Effector memory CD8-positive, alpha-beta T cell (primary cell): ENCODE measurements around the gene ITFG2.

ENCODE experiments used
- ATAC-seq: fragments of 150-1000 bp; cut with Tn5 transposase; replicated peaks from 2 replicates; pipeline ENCODE4 v1.10.0; 2021; ENCODE audit warnings: mild to moderate bottlenecking, moderate library complexity
- DNase-seq, 3 experiments: peaks; one replicate each; pipeline ENCODE4 v3.0.0; 2021
- H3K27ac Mint-ChIP-seq, 2 donors: one replicate each; pipeline ENCODE4 v1.8.0; 2022; ENCODE audit warnings: mild to moderate bottlenecking in 2 of 2, mixed read lengths in 2 of 2, moderate library complexity in 2 of 2
- H3K27me3 Mint-ChIP-seq, 2 donors: one replicate each; pipeline ENCODE4 v1.8.0; 2022; ENCODE audit warnings: mixed read lengths in 2 of 2
- H3K36me3 Mint-ChIP-seq: one replicate; pipeline ENCODE4 v1.8.0; 2022; ENCODE audit warnings: mild to moderate bottlenecking, moderate library complexity, mixed read lengths; ENCODE audit not compliant: insufficient read depth
- H3K4me1 Mint-ChIP-seq, 2 donors: one replicate each; pipeline ENCODE4 v1.8.0; 2022; ENCODE audit warnings: low read depth in 2 of 2, mixed read lengths in 2 of 2
- H3K4me3 Mint-ChIP-seq, 2 donors: one replicate each; pipeline ENCODE4 v1.8.0; 2022; ENCODE audit warnings: mild to moderate bottlenecking in 2 of 2, mixed read lengths in 2 of 2, moderate library complexity in 2 of 2
- H3K9me3 Mint-ChIP-seq, 2 donors: one replicate each; pipeline ENCODE4 v1.8.0; 2022; ENCODE audit warnings: mixed read lengths in 2 of 2

Gene ITFG2

DNA sequence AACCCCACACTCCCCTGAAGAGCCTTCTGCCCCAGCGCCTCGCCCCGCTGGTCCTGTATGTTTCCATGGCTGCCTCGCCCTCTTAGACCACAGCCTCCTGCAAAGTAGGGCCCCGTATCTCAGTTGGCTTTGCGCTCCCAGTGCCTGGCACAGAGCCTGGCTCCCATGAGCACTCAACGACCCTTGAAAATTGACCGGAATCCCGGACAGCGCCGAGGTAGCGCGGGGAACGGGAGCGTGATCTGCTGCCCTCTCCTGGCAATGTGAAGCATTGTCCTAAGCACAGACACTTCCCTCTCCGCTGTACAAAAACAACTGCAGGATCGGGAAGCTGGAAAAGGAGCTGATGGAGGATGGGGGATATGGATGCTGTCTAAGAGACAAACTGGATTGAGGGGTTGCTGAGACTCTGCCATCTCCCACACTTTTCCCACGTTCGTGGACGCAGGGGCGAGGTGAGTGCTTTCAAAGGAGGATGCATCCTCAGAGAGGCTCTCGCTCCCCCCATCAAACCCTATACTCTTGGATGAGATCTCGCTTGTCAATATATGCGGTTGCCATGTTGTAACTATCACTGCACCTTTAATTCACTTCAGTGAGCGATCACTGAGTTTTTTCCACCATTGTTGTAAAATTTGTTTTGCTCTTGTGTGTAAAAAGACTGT lies 28.4 kb upstream of the ITFG2 start:
- DNase-seq (peak; percentile 42 to 51 (median 43)), ATAC-seq (peak; percentile 90)
- Mint-ChIP-seq H3K4me1 (peaks cover 10 to 13% of the 10 kb centered on the region in 2 donors), H3K27ac (peak overlapping the region in 1 of 2 donors; percentile 16), H3K9me3 (no peaks in the 10 kb centered on the region), H3K27me3 (peaks cover 20 to 44% of the 10 kb centered on the region in 2 donors), H3K4me3 (peak overlapping the region; percentile 65 to 79), H3K36me3 (peaks cover 4% of the 10 kb centered on the region)

DNA sequence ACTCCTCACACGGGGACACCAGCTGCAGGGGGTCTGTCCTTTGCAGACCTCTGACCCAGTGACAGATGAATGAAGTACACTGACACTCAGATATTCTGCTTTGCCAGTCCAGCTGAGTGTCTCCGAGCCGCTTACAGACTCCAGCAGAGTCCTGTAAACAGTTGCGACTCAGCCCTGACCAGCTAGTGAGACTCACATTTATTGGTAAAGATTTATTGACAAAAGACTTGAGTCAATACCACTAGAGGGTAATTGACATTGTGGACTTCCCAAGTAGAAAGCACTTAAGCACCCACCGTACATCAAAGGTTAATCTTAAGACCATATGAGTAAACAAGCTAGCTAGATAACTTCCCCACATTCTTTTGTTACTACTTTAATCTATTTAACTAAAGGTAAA lies 27.5 kb upstream of the ITFG2 start:
- no peak for DNase-seq
- no peak for ATAC-seq
- no peak overlapping the region for H3K4me3 Mint-ChIP-seq
- H3K36me3 Mint-ChIP-seq: no peaks in the 10 kb centered on the region
- H3K4me1 Mint-ChIP-seq: peaks cover 10 to 13% of the 10 kb centered on the region in 2 donors
- no peaks in the 10 kb centered on the region for H3K9me3 Mint-ChIP-seq
- H3K27me3 Mint-ChIP-seq: peaks cover 20 to 39% of the 10 kb centered on the region in 2 donors
- no peak overlapping the region for H3K27ac Mint-ChIP-seq

DNA sequence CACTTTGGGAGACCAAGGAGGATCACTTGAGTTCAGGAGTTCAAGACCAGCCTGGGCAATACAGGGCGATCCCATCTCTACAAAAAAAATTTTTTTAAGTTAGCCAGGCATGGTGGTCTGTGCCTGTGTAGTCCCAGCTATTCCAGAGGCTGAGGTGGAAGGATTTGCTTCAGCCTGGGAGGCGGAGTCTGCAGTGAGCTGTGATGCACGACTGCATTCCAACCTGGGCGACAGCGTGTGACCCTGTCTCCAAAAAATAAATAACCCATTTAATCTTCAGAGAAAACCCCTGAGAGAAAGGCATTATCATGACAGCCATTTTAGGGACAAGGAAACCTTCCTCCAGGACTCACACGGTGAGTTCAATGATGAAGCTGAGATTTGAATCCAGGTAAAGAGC lies 21.4 kb upstream of the ITFG2 start:
- Mint-ChIP-seq H3K9me3 (no peaks in the 10 kb centered on the region), H3K4me1 (peaks cover 3 to 5% of the 10 kb centered on the region in 2 donors), H3K4me3 (no peak overlapping the region), H3K36me3 (peaks cover 8% of the 10 kb centered on the region), H3K27me3 (no peaks in the 10 kb centered on the region), H3K27ac (no peak overlapping the region)
- no peak for ATAC-seq
- DNase-seq: no peak

DNA sequence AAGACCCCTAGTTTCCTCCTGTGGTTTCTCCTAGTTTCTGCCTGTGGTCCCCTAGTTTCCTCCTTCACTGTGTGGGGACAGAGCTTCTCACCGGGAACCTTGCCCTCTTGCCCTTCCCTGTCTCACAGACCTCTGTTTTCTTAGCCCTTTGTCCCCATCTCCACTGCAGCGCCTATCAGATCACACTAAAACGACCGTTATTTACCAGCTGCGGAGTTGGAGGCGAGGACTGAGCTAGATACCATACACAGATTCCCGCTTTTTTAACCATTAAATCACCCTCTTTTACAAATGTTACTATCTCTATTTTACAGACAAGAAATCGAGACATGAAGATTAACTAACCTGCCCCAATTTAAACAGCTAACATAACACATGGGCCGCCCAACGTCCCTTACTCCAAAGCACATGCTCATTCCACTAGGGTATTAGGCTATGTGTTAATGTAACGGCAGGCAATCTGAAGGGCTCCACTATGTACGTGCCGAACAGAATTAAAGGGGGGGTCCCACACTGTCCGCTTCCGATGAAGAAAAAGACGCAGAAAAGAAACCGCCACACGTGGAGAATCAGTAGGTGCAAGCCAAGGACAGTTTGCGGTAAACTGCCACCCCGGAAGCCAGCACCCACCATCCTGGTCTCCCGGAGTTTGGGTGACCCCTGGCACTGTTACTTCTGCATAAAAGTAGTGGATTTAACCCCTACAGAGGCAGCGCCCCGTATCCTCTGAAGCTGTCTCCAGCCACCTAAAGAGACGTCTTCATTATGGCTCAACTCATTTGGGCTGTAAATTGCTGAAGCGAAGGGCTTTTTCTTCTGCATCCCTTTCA lies 19.6 kb upstream of the ITFG2 start:
- Mint-ChIP-seq H3K4me1 (peaks cover 14 to 15% of the 10 kb centered on the region in 2 donors), H3K9me3 (no peaks in the 10 kb centered on the region), H3K27ac (peak overlapping the region in 1 of 2 donors; percentile 46), H3K4me3 (peak overlapping the region; percentile 74 to 81), H3K27me3 (no peaks in the 10 kb centered on the region), H3K36me3 (peaks cover 18% of the 10 kb centered on the region)
- DNase-seq (no peak), ATAC-seq (no peak)

DNA sequence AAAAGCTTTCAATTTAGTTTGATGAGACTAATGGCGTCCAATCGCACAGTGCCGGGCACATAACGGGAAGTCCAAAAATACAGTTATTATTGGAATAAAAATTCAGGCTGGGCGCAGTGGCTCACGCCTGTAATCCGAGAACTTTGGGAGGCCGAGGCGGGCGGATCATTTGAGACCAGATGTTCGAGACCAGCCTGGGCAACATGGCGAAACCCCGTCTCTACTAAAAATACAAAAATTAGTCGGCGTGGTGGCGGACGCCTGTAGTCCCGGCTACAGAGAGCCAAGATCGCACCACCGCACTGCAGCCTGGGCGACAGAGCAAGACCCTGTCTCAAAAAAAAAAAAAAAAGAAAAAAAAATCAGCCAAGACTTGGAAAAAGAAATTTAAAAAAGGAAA lies 18.9 kb upstream of the ITFG2 start:
- H3K36me3 Mint-ChIP-seq: peaks cover 21% of the 10 kb centered on the region
- peak overlapping the region; percentile 74 to 81 for H3K4me3 Mint-ChIP-seq
- H3K4me1 Mint-ChIP-seq: peaks cover 14 to 18% of the 10 kb centered on the region in 2 donors
- DNase-seq: no peak
- no peaks in the 10 kb centered on the region for H3K9me3 Mint-ChIP-seq
- H3K27ac Mint-ChIP-seq: peak overlapping the region; percentile 46 to 73
- no peaks in the 10 kb centered on the region for H3K27me3 Mint-ChIP-seq
- no peak for ATAC-seq

DNA sequence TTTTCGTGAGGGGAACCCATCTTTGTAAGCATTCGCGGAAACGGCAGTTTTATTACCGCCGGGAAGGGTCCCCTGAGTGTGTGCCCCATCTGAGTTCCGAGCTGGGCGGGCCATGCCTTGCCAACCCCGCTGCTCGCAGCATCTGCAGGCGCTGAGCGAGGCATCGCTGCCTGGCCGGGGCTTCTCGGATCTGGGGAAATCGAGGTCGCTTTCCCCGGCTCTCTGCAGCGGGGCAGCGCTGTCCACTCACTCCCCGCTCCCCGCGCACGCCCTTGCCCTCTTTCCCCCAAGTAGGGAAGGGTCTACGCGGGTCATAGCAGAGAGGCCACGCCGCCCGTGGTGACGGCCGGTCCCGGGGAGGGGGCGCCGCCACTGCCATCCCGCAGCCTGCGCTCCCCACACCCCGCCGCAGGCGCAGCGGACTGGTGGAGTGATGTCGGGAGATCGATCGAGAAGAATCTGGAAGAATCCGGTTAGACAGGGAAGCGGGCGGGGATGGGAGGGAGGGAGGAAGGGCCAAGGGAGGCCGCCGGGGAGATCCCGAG lies 18.2 kb upstream of the ITFG2 start:
- H3K4me1 Mint-ChIP-seq: peaks cover 14 to 19% of the 10 kb centered on the region in 2 donors
- H3K27ac Mint-ChIP-seq: peak overlapping the region; percentile 55 to 73
- H3K27me3 Mint-ChIP-seq: no peaks in the 10 kb centered on the region
- H3K36me3 Mint-ChIP-seq: peaks cover 24% of the 10 kb centered on the region
- H3K9me3 Mint-ChIP-seq: no peaks in the 10 kb centered on the region
- peak overlapping the region; percentile 74 to 81 for H3K4me3 Mint-ChIP-seq
- peak in 1 of 3 experiments; percentile 17 for DNase-seq
- peak; percentile 4 for ATAC-seq

DNA sequence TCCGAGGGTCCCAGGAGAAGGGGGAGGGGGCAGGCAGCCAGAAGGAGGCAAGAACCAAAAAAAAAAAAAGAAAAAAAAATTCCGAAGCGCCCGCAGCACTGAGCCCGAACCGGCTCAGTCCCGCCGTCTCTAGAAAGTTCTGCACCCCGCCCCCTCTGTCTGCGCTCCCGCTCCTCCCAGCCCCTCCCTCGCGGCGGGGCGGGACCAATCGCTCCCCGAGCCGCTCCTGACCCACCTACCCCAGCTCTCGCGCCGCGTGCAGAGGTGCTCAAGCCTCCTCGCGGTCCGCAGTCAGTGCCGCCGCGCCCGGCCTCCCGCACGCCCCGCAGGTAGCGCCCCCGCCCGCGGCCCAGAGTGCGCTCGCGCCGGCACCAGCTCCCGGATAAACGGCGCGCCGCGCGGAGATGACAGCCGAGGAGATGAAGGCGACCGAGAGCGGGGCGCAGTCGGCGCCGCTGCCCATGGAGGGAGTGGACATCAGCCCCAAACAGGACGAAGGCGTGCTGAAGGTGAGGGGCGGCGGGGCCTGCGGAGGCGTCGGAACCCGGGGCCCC lies 17.7 kb upstream of the ITFG2 start, which contains the start of gene FKBP4:
Gene FKBP4 (plus strand): TSS at position 235 of the 554 bp plus-strand sequence. CDS start 170 bp downstream, at position 405.
- peaks cover 29% of the 10 kb centered on the region for H3K36me3 Mint-ChIP-seq
- peak within 1 kb of the TSS; percentile 86 to 88 for H3K4me3 Mint-ChIP-seq
- peaks cover 14 to 19% of the 10 kb centered on the region in 2 donors for H3K4me1 Mint-ChIP-seq
- ATAC-seq (peak; percentile 91), DNase-seq (peak; percentile 80 to 85 (median 84))
- H3K27ac Mint-ChIP-seq: peak within 1 kb of the TSS; percentile 55 to 73
- H3K27me3 Mint-ChIP-seq: no peaks in the 10 kb centered on the region
- no peaks in the 10 kb centered on the region for H3K9me3 Mint-ChIP-seq

DNA sequence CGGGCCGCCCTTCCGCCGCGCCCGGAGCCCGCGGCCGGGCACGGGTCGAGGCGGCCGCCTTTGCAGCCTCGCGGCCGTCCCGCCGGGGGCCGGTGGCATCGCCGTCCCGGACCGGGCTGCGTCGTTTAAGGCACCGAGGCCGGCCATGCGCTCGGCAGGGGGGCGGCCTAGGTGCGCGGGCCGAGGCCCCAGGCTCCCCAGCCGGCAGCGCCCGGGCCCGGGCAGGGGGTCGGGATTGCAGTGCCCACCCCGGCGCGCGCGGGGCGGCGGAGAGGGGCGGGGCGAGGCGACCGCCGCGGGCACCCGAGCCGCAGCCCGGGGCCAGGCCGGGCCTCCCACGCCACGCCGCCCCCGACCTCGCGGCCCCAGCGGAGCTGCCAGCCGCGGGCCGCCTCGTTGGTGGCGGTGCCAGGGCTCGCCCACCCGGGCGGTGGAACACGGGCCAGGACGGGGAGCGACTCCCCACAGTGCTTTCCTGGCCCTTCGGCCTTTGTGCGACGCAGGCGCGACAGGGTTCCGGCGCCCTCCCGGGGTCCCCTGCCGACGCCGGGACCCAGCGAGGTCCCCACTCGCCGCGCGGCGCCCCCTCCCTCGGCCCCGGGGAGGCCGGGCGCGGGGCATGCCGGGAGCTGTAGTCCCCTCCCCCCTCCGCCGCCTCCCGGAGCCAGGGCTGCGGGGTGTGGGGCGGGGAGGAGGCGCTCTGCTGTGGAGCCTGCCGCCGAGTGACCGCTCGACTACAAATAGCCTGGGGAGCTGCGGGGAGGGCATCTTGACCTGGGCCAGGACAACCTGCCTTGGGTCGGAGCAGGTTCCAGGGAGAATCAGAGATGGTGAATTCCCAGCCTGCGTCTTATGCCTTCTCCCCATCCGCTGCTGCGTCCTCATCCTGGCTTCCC lies 16.9 kb upstream of the ITFG2 start:
- peak overlapping the region; percentile 86 to 88 for H3K4me3 Mint-ChIP-seq
- H3K4me1 Mint-ChIP-seq: peaks cover 14 to 19% of the 10 kb centered on the region in 2 donors
- ATAC-seq (peak; percentile 65), DNase-seq (peak; percentile 58 to 66 (median 65))
- peaks cover 36% of the 10 kb centered on the region for H3K36me3 Mint-ChIP-seq
- no peaks in the 10 kb centered on the region for H3K27me3 Mint-ChIP-seq
- peak overlapping the region; percentile 87 to 91 for H3K27ac Mint-ChIP-seq
- no peaks in the 10 kb centered on the region for H3K9me3 Mint-ChIP-seq

DNA sequence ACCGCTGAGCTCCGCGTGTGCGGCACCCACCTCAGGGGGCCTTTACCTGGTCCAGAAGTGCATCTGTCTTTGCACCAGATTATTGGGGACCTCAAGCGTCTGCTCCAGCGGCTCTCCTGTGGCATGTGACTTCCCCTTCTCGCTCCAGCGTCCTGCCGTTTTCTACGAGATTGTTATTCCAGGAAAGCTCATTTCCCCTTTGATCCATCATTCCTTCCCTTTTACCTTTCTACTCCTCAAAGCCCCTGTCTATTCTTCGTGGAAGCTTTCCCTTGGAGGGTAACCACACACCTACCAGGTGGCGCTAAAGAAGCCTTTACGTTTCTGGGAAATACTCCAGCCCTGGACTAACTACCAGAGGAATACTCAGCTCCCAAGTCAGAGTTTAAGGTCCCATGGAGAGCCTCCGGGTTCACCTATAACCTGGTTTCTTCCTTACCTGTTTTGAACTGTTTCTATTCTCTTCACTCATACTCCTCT lies 16.2 kb upstream of the ITFG2 start:
- ATAC-seq (no peak), DNase-seq (no peak)
- H3K4me1 Mint-ChIP-seq: peaks cover 14 to 19% of the 10 kb centered on the region in 2 donors
- H3K36me3 Mint-ChIP-seq: peaks cover 40% of the 10 kb centered on the region
- H3K27ac Mint-ChIP-seq: peak overlapping the region; percentile 87 to 91
- H3K27me3 Mint-ChIP-seq: no peaks in the 10 kb centered on the region
- H3K4me3 Mint-ChIP-seq: peak overlapping the region; percentile 86 to 88
- H3K9me3 Mint-ChIP-seq: no peaks in the 10 kb centered on the region

DNA sequence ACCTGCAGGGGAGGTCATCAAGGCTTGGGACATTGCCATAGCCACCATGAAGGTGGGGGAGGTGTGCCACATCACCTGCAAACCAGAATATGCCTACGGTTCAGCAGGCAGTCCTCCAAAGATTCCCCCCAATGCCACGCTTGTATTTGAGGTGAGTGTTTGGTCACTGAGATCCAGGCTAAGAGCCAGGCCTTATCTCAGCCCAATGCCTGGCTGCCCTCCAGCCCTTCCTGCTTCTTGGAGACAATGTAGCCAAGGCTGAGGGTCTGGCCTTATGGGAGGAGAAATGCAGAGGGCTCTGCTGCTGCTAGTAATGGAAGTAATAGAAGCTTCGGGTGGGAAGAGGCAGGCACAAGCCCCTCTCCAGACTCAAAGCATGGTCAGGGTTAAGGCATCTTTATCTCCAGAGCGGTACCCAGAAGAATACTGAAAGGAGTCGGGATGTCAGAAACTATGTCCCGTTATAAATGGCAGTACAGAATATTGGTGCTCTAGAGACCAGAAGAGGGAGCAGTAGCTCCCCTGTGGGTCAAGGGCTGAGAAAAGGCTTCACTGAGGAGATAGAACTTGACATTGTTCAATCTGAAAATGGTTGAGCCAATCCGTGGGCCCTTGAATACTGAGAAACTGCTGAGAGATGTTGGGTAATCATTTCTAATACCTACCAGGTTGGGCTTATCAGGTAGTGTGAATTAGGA lies 14.6 kb upstream of the ITFG2 start:
- peak overlapping the region; percentile 86 to 88 for H3K4me3 Mint-ChIP-seq
- H3K4me1 Mint-ChIP-seq: peaks cover 13 to 18% of the 10 kb centered on the region in 2 donors
- H3K27ac Mint-ChIP-seq: no peak overlapping the region
- peaks cover 56% of the 10 kb centered on the region for H3K36me3 Mint-ChIP-seq
- no peaks in the 10 kb centered on the region for H3K27me3 Mint-ChIP-seq
- ATAC-seq (no peak), DNase-seq (no peak)
- H3K9me3 Mint-ChIP-seq: no peaks in the 10 kb centered on the region

DNA sequence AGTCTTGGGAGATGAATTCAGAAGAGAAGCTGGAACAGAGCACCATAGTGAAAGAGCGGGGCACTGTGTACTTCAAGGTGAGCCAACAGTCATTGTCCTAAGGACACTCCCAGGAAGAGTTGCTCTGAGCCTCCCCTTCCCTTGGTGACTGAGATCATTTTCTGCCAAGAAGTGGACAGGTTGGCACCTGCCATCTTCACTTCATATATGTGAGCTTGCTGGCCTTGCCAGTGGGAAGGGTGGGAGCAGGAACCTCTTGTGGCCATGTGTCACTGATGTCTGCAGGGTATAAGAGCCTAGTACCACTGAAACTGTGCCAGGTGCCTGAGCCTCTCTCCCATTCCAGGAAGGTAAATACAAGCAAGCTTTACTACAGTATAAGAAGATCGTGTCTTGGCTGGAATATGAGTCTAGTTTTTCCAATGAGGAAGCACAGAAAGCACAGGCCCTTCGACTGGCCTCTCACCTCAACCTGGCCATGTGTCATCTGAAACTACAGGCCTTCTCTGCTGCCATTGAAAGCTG lies 12.4 kb upstream of the ITFG2 start:
- Mint-ChIP-seq H3K27ac (peak overlapping the region in 1 of 2 donors; percentile 41), H3K36me3 (peaks cover 60% of the 10 kb centered on the region), H3K4me3 (no peak overlapping the region), H3K4me1 (peaks cover 13 to 16% of the 10 kb centered on the region in 2 donors), H3K9me3 (no peaks in the 10 kb centered on the region), H3K27me3 (no peaks in the 10 kb centered on the region)
- no peak for ATAC-seq
- DNase-seq: no peak
